Common myeloid progenitor, CD34-positive (primary cell): ENCODE data around the gene MTHFD1L.

Experiments used
- CTCF ChIA-PET: fragments of 350-600 bp; sonication (Branson Sonifier 250); formaldehyde crosslinking; loops from one replicate; lab custom pipeline; 2021; ENCODE audit warnings: antibody characterized with exemption; lab: Charles Lee
- POLR2A ChIA-PET: fragments of 350-600 bp; sonication (Branson Sonifier 250); formaldehyde crosslinking; loops from one replicate; lab custom pipeline; 2021; ENCODE audit warnings: antibody characterized with exemption; lab: Charles Lee
- DNase-seq, 3 donors: peaks; one replicate each; pipeline versions ENCODE4 v3.0.0 to v3.0.0-alpha.2; 2013
- H3K27ac ChIP-seq, 2 experiments: 1 replicate in 1 of 2; 2 replicates in 1 of 2; pipeline ENCODE4 v1.7.0; 2013; ENCODE audit warnings: inconsistent platforms in 2 of 2, low read length in 2 of 2, mild to moderate bottlenecking in 2 of 2, low read depth in 1 of 2, moderate library complexity in 1 of 2; ENCODE audit not compliant: severe bottlenecking in 2 of 2, insufficient read depth in 1 of 2, poor library complexity in 1 of 2
- H3K27me3 ChIP-seq, 5 experiments: replicated peaks in 2 of 5; 1 replicate in 3 of 5; 2 replicates in 2 of 5; pipeline versions ENCODE4 v1.6.1 to v1.7.0; 2013; ENCODE audit warnings: low read length in 4 of 5, mild to moderate bottlenecking in 2 of 5, moderate library complexity in 2 of 5, inconsistent platforms in 1 of 5; ENCODE audit not compliant: insufficient read depth in 5 of 5, control insufficient read depth in 4 of 5
- H3K36me3 ChIP-seq, 4 experiments: 1 replicate in 2 of 4; 2 replicates in 2 of 4; pipeline versions ENCODE4 v1.6.1 to v1.7.0; 2013; ENCODE audit warnings: low read length in 3 of 4, control low read depth in 1 of 4, mild to moderate bottlenecking in 1 of 4; ENCODE audit not compliant: control insufficient read depth in 4 of 4, insufficient read depth in 4 of 4
- H3K4me1 ChIP-seq, 4 experiments: 1 replicate in 3 of 4; 2 replicates in 1 of 4; pipeline versions ENCODE4 v1.6.1 to v1.7.1; 2013; ENCODE audit warnings: low read length in 3 of 4, mild to moderate bottlenecking in 3 of 4, control low read depth in 1 of 4, inconsistent platforms in 1 of 4, moderate library complexity in 1 of 4; ENCODE audit not compliant: control insufficient read depth in 4 of 4, insufficient read depth in 4 of 4; ENCODE audit errors: control extremely low read depth in 1 of 4
- H3K4me3 ChIP-seq, 7 experiments: 1 replicate in 4 of 7; 2 replicates in 3 of 7; pipeline versions ENCODE4 v1.5.1 to v1.7.0; 2013; ENCODE audit warnings: mild to moderate bottlenecking in 7 of 7, low read length in 6 of 7, moderate library complexity in 6 of 7, inconsistent platforms in 2 of 7, low read depth in 2 of 7, control low read depth in 1 of 7; ENCODE audit not compliant: insufficient read depth in 4 of 7, control insufficient read depth in 1 of 7; ENCODE audit errors: extremely low read depth in 1 of 7
- H3K9me3 ChIP-seq, 5 experiments: 1 replicate in 4 of 5; 2 replicates in 1 of 5; pipeline versions ENCODE4 v1.6.1 to v1.7.1; 2013; ENCODE audit warnings: low read length in 4 of 5, mild to moderate bottlenecking in 2 of 5, inconsistent platforms in 1 of 5, low read depth in 1 of 5, moderate library complexity in 1 of 5; ENCODE audit not compliant: control insufficient read depth in 4 of 5, insufficient read depth in 2 of 5; ENCODE audit errors: control extremely low read depth in 1 of 5
- WGBS: methylation state at CpG from one replicate; pipeline ENCODE4 v1.1.5; 2013; ENCODE audit not compliant: insufficient coverage; 5-methylcytosine and 5-hydroxymethylcytosine counted together

Gene MTHFD1L

DNA sequence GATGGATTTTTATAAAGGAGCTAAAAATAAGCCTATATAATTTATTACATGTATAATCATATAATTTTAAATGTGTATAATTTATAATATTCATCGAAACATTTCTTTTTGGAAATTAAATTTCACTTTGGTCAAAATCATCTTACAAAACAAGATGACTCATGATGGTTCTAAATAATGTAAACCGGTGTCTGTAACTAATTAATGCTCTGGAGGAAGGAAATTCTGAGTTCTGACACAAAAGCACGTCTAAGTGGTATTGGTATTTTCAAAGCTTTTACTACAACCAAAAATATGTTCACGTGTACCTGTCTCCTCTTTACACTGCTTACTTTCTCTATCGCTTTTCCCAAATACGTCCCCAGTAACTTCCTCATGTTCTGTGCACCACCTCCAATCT lies 134.1 kb downstream of the MTHFD1L start:
- DNase-seq, result no peak
- Histone ChIP-seq H3K36me3 (peaks cover 0 to 22% (median 5%) of the 10 kb centered on the region in 4 experiments), H3K27ac (no peak overlapping the region), H3K4me3 (no peak overlapping the region), H3K9me3 (no peaks in the 10 kb centered on the region), H3K4me1 (peaks cover 0 to 6% (median 5%) of the 10 kb centered on the region in 4 experiments), H3K27me3 (no peaks in the 10 kb centered on the region)
- WGBS, result 71% methylated on average over 1 of the region's 6 CpGs
- ChIA-PET POLR2A (no interaction called here), CTCF (interaction anchor here (1.1 kb wide), 1 partner anchor 14 kb away, joined by 4 read pairs; no protein-coding TSS in a partner anchor)

DNA sequence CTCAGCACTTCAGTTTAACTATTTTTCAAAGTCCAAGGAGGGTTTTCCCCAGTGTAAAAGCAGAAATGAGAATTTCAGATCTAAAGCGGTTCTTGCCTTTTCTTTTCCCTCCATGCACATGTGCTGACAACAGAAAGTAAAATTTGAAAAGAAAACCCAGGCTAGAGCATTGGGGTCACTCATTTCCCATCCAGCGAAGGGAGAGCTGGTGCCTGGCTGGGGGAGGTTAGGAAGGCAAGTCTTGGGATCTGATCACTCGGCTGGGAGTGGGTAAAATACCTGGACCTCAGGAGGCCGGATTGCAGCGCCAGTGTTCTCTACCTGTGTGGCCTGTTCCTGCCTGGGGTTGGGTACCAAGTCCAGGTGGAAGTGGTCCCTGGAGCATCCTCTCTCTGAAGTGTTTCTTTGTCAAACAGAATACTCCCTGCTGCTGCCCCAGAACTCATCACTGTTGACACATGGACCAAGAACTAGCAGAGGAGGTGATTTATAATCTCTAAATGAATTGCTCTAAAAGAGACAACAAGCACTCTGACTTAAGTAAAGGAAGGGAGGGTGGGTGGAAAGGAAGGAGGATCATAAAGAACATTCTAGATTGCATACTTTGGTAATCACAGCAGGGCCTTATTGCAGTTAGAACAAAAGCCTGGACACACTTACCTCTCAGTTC lies 136.0 kb downstream of the MTHFD1L start:
- ChIA-PET CTCF (interaction anchor here (0.9 to 1.0 kb wide), 2 partner anchors 323 kb away, joined by 3 to 4 read pairs; no protein-coding TSS in a partner anchor), POLR2A (no interaction called here)
- H3K9me3 ChIP-seq, result no peaks in the 10 kb centered on the region
- DNase-seq, result no peak
- 98% methylated on average over 4 of the region's 5 CpGs for WGBS
- no peaks in the 10 kb centered on the region for H3K27me3 ChIP-seq
- H3K27ac ChIP-seq, result no peak overlapping the region
- H3K4me3 ChIP-seq, result no peak overlapping the region
- peaks cover 0 to 10% (median 2%) of the 10 kb centered on the region in 4 experiments for H3K36me3 ChIP-seq
- H3K4me1 ChIP-seq, result peaks cover 6 to 22% (median 15%) of the 10 kb centered on the region in 4 experiments

DNA sequence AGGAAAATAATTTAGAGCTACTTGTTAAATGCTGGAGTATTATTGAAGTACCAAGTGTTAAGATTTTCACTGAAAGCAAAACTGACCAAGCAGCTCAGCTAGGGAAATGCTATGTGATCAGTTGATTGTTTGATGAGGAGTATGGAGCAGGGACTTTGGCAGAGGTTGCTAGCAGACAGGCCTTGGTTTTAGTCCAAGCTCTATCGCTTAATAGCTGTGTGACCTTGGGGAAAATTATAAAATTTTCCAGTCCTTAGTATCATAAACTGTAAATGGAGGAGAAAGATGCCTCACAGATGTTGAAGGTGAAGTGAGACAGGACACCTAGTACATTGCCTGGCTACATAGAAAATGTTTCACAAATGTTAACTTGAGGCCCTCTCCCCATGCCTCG lies 136.6 kb downstream of the MTHFD1L start:
- POLR2A ChIA-PET, result no interaction called here
- Histone ChIP-seq H3K9me3 (no peaks in the 10 kb centered on the region), H3K4me1 (peaks cover 6 to 22% (median 15%) of the 10 kb centered on the region in 4 experiments), H3K4me3 (no peak overlapping the region), H3K27me3 (no peaks in the 10 kb centered on the region), H3K27ac (no peak overlapping the region), H3K36me3 (peaks cover 0 to 8% (median 1%) of the 10 kb centered on the region in 4 experiments)
- CTCF ChIA-PET, result interaction anchor here (0.9 kb wide), 1 partner anchor 322 kb away, joined by 3 read pairs; no protein-coding TSS in a partner anchor
- no peak for DNase-seq
- WGBS, result 100% methylated on average over 2 of the region's 2 CpGs

DNA sequence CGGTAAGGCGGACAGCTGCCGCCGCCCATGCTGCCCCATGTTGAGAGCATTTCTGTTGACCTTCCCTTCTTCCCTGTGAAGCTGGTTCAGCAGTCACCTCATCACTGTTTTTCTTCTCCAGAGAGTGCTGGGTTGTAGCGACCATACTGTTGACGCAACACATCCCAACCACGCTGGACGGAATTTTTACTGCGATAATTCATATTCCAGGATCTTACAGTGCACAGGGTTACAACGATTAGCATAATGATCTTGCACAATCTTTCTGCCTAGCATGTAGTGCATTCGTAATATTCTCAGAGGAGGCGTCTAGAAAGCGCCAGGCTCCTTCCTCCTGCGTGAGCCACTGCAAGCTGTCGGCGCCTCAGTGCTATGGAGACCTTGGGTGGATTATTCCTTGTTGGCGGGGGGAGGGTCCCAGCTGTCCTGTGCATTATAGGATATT lies 137.0 kb downstream of the MTHFD1L start:
- CTCF ChIA-PET, result interaction anchor here (0.9 kb wide), 1 partner anchor 322 kb away, joined by 3 read pairs; no protein-coding TSS in a partner anchor
- Histone ChIP-seq H3K9me3 (no peaks in the 10 kb centered on the region), H3K4me3 (no peak overlapping the region), H3K4me1 (peaks cover 6 to 22% (median 15%) of the 10 kb centered on the region in 4 experiments), H3K27ac (no peak overlapping the region), H3K27me3 (no peaks in the 10 kb centered on the region), H3K36me3 (peaks cover 0 to 8% (median 1%) of the 10 kb centered on the region in 4 experiments)
- POLR2A ChIA-PET, result no interaction called here
- WGBS, result 98% methylated on average over 14 of the region's 17 CpGs
- DNase-seq, result no peak

DNA sequence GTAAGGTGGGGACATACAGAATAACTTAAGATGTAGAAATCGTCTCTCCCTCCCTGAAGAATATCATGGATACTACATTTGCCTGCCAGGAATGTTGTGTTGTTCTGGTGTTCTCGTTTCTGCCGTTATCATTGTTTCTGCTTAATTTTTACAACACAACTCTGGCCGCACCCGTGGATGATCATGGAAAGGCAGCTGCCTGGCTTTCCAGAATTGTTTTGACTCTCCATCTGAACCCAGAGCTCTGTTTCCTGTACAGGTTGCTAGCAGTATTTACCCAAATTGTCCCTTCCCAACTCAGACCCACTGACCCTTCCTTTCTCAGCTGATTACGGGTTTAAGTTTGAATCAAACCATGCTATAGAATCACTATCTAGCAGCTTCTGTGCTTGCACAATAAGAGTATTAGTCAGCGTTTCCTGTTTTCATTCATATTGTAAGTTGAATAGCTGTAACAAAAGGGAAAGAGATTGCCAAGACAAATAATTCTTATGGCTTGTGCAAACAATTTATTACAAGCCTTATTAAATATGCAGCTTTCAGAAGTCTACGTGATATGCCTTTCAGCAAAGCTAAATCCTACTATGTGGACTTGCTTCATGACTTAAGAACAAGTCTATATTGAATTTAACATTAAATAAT lies 139.0 kb downstream of the MTHFD1L start:
- Histone ChIP-seq H3K27ac (peak overlapping the region in 1 of 2 experiments; percentile 19), H3K36me3 (peaks cover 0 to 13% (median 2%) of the 10 kb centered on the region in 4 experiments), H3K4me1 (peaks cover 6 to 22% (median 15%) of the 10 kb centered on the region in 4 experiments), H3K9me3 (no peaks in the 10 kb centered on the region), H3K27me3 (no peaks in the 10 kb centered on the region), H3K4me3 (peak overlapping the region in 2 of 7 experiments; percentile 42 to 43)
- ChIA-PET POLR2A (interaction anchor here (0.6 to 0.8 kb wide), 2 partner anchors 21 to 1524 kb away, joined by 3 read pairs; no protein-coding TSS in a partner anchor), CTCF (interaction anchor here (0.6 to 3.5 kb wide), 6 partner anchors 10 to 331 kb away, joined by 3 to 19 read pairs (median 4); no protein-coding TSS in a partner anchor)
- DNase-seq, result peak; percentile 57 to 84 (median 71)
- 63% methylated on average over 4 of the region's 8 CpGs for WGBS

DNA sequence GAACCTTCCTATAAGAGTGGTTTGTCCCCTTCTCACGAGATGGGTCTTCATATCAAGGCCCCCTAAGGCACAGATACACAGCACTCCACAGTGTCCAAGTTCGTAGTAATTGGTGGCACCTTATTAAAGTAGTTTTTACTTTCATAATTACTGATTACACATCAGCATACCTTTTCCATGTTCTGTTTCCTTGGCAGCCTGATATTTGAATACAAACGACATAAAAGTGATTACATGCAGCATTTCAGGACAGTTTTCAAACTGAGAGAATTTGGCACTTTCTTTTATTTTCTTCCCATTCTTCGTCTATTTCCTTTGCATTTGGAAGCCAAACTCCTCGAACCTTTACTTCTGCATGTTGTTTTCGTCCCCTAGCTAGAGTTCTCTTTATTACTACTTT lies 139.7 kb downstream of the MTHFD1L start:
- DNase-seq, result no peak
- H3K9me3 ChIP-seq, result no peaks in the 10 kb centered on the region
- H3K27me3 ChIP-seq, result no peaks in the 10 kb centered on the region
- WGBS, result 94% methylated on average over 5 of the region's 6 CpGs
- H3K27ac ChIP-seq, result peak overlapping the region; percentile 1 to 19
- H3K36me3 ChIP-seq, result peaks cover 0 to 17% (median 3%) of the 10 kb centered on the region in 4 experiments
- H3K4me3 ChIP-seq, result no peak overlapping the region
- ChIA-PET POLR2A (interaction anchor here (0.6 to 0.8 kb wide), 2 partner anchors 21 to 1524 kb away, joined by 3 read pairs; no protein-coding TSS in a partner anchor), CTCF (interaction anchor here (0.9 to 3.5 kb wide), 5 partner anchors 10 to 330 kb away, joined by 3 to 19 read pairs (median 5); no protein-coding TSS in a partner anchor)
- peaks cover 6 to 22% (median 15%) of the 10 kb centered on the region in 4 experiments for H3K4me1 ChIP-seq
